HG03558 (cell line): ENCODE measurements around the gene KIF9.
"Not testable (repeated sequence)": the region's sequence is repeated elsewhere in the genome, so short reads cannot be mapped to it uniquely, and the experiment has no call there.

Experiments used
- ATAC-seq: cut with Tn5 transposase; IDR thresholded peaks from one replicate; pipeline ENCODE4 v1.9.1; 2021; ENCODE audit warnings: moderate number of reproducible peaks; ENCODE audit not compliant: unreplicated experiment; ENCODE audit errors: extremely low read depth

The KIF9 gene

DNA sequence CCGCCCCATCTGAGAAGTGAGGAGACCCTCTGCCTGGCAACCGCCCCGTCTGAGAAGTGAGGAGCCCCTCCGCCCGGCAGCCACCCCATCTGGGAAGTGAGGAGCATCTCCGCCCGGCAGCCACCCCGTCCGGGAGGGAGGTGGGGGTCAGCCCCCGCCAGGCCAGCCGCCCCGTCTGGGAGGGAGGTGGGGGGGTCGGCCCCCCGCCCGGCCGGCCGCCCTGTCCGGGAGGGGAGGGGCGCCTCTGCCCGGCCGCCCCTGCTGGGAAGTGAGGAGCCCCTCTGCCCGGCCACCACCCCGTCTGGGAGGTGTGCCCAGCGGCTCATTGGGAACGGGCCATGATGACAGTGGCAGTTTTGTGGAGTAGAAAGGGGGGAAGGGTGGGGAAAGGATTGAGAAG is 26.3 kb downstream of the KIF9 start:
- not testable (repeated sequence) for ATAC-seq

GRCh38 chr3:47251689-47252088 is 30.9 kb downstream of the KIF9 start:
- no peak for ATAC-seq

DNA sequence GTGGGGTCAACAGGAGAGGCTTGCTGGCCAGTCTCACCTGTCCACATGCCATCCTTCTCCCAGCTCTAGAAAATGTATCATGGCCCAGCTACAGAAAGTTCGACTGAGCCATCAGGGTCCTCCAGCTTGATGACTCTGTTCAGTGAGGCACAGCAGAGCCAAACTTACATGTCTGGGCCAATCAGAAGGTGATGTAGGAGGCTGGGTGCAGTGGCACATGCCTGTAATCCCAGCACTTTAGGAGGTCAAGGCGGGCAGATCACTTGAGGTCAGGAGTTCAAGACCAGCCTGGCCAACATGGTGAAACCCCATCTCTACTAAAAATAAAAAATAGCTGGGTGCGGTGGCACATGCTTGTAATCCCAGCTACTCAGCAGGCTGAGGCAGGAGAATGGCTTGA is 31.5 kb downstream of the KIF9 start:
- ATAC-seq, result not testable (repeated sequence)

DNA sequence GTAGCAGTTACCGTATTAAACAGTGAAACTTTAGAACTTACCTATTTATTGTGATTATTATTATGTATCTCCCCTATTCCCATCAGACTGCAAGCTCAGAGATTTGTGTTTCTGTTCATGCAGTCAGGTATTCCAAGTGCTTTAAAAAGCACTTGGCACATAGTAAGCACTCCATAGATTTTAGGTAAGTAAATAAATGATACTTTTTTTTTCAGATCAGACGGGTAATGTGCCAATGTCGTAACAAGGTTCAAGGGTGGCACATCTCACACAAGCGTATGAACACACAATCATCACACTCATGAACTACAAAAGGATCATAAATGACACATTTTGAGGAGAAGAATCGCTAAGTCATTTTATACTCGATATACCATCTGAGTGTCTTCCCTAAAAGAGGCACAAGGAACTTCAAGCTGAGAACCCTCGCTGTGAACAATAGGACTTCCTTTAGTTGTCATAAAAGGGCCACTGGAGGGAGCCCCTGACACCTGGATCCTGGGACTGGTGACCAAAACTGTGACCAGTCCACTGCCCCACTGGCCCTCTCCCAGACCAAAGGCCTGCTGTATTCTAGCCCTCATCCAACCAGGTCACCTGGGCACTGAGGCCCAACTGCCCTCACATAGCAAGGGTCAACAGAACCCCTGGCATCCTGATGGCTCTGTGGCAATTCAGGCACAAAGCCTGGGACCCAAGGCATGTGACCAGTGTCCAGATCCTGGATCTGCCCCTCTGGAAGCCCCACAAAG is 32.1 kb downstream of the KIF9 start:
- ATAC-seq, result no peak

DNA sequence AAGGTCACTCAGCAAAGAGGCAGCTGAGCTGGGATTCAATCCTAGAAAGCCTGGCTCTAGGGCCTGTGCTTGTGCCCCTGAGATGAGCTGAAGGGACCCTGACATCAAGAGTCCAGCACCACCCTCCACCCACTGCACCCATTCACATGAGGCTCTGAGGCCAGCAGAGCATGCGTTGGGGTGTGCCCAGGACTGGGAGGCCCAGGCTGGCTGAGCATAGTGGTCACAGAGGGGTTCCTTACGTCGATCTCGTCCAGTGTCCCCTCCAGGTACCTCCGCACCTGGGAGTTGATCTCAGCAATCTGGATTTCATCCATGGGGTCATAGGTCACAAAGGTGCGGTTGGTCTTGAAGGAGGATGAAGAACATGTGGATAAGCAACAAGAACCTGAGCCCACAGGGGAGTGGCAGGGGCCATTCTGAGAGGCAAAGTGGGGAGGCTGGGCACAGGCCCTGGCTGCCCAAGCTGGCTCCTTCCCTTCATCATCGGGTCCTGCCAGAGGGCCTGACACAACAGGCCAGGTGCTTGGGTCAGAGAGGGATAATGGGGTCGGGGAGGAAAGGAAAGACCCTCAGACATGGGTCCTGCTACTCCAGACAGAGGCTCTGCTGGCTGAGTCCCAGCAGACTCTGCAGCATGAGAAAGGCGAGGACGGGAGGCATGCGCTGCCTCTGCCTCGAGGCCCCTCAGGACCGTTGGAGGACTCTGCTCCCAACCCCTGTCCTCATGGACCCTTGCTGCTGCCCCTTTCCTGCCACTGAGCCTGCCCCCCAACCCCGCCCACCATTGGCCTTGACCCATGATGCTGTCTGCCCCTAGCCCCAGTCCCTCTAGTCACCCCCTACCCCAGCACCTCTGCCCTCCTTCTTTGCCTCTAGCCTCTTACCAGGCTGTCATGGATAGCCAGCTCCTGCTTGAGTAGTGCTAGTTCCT is 35.2 kb downstream of the KIF9 start:
- ATAC-seq, result no peak

DNA sequence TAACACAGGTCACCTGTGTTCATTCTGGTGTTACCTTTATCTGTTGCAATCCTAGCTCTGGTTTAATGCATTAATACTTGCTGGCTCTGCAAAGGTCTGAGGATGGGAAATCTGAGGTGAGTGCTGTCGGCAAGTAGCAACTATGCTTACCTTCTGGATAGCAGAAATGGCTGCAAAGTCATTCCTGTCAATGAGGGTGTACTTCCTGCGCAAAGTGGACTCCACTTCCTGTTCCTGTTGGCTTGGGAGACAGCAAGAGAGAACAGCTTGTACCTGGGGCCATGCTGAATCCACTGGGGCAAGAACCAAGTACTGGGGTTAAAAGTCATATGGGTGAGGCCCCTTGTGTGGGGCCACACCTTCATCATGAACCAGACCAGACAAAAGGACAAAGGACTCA is 37.3 kb downstream of the KIF9 start:
- no peak for ATAC-seq

DNA sequence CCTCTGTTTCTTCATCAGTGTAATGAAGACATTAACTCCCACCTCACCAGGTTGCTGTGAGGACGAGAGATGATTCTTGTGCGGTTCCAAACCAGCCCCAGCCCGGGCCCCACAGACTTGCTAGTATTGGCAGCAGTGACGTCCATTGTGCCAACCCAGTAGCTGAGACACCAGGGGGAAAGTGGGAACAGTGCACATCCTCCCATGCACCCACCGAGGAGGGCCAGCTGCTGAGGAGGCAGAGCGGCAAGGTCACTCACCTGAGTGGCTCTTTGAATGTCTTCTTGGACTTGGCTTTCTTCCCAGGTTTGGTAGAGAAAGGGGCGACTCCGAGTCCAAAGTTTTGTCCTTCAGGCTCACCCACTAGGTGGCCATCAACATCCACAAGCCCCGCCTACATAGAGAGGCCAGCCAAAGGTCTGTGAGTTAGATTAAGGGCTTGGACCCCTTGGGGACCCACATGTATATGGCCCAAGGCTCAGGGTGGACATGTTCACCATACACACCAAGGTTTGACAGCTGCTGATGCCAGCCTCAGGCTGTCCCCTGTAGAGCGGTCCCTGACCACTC is 38.0 kb downstream of the KIF9 start:
- no peak for ATAC-seq

DNA sequence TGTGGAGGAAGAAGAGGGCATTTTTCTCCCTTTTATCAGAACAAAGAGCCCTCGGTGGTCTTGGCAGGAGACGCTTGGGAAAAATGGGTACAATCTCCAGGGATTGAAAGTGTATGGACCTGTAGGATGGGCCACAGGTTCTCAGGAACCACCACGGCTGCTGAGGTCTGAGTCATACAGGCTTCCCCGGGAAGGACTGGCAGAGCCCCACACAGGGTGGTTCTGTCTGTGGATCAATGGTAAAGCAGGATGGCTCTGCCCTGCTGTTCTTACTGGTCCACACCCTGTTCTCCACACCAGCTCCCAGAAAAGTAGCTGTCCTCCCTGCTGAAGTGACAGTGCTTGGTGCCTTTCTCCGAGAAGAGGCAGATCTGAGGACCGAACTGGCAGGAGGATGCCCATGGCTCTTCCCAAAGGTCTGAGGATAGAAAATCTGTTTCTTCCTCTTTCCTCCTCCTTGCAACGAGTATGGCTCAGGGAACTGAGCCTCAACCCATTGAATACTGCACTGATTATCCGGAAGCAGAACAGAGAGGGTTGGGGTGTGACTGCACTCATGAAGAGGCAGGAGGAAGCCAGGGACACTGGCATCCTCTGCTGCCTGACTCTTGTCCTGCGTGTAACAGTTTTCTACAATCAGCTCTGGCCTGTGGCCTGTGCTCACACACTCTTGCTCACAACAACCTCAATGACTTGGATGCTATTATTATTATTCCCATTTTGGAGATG is 39.0 kb downstream of the KIF9 start:
- ATAC-seq, result no peak

GRCh38 chr3:47239929-47240328 is 42.7 kb downstream of the KIF9 start:
- ATAC-seq, result no peak

- ATAC-seq, result no peak
Observed at GRCh38 chr3:47238017-47238416, 44.6 kb downstream of the KIF9 start.

DNA sequence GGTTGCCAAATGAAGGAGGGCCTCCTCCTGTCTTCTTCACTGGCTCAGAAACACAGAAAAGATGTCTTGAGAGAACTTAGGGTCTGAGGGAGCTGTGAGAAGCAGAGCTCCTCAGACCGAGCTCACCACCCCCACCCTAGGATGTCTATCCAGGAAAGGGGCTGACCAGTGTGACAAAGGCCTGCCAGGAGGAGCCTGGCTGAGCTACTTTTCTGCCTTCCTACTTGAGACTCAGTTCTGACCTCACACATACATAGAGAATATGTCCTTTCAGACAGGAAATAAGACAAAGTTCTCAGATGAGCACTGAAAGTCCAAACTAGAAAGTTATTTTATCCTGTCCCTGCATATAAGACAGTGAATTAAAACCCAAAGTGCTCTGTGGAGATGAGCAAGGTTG is 54.5 kb downstream of the KIF9 start:
- no peak for ATAC-seq

GRCh38 chr3:47227678-47228077 is 54.9 kb downstream of the KIF9 start:
- no peak for ATAC-seq

GRCh38 chr3:47225310-47225906 is 57.2 kb downstream of the KIF9 start:
- no peak for ATAC-seq

DNA sequence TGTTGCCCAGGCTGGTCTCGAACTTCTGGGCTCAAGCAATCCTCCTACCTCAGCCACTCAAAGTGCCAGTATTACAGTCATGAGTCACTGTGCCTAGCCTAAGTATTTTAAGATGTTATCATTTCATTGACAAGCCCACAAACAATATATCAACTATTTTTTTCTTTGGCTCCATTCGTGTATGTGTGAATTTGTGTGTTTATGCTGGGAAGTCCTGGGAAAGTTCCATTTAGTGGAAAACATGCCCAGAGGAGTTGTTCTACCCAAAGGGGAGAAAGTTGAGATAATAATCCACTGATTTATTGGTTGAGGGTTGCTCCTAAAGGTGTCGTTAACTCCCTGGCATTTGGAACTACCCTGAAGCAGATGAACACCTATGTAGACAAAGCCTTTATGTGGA is 58.8 kb downstream of the KIF9 start:
- no peak for ATAC-seq

- no peak for ATAC-seq
Observed at GRCh38 chr3:47221798-47222197, 60.8 kb downstream of the KIF9 start.

DNA sequence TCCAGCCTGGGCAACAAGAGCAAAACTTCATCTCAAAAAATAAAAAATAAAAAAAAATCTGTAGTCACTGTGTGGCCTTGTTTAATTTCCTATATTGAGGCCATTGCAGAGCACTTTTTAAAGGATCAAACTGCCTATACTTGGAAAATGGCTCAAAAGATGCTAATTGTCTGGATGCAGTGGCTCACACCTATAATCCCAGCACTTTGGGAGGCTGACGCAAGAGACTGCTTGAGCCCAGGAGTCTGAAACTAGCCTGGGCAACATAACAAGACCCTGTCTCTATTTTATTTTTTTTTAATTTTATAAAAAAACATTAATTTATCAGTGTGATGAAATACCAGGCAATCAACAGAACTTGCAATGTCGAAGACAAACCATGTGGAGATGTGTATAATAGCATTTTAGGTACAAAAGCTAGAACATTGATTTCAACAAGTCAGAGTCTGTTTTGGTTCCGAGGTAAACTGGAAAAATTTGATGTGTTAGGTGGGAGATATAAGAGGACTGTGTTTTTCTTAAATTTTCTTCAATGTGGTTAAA is 71.7 kb downstream of the KIF9 start:
- no peak for ATAC-seq

DNA sequence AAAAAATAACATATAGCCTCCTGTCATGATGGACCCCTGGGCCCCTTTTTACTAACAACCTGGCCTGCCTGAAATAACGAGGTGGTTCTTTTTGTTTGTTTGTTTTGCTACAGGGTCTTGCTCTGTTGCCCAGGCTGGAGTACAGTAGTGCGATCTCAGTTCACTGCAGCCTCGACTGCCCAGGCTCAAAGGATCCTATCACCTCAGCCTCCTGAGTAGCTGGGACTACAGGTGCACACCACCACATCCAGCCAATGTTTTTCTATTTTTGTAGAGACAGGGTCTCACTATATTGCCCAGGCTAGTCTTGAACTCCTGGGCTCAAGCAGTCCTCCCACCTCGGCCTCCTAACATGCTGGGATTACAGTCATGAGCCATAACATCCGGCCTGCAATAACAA is 76.6 kb downstream of the KIF9 start:
- ATAC-seq, result not testable (repeated sequence)

DNA sequence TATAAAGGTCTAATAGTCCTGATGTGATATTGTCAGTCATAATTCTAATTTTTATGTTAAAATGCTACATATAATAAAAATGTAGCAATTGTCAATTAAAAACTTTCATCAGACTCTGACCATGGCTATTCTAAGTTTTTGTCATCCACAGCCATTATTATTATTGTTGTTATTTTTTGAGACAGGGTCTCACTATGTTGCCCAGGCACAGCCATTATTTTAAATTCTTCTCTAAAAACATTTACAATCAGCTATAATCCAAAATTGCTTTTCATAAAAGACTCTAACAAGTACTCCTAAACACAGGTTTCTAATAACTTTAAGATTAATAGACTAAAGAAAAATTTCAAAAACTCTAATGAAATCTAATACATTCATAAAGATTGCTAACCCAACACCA is 77.7 kb downstream of the KIF9 start:
- ATAC-seq, result no peak

DNA sequence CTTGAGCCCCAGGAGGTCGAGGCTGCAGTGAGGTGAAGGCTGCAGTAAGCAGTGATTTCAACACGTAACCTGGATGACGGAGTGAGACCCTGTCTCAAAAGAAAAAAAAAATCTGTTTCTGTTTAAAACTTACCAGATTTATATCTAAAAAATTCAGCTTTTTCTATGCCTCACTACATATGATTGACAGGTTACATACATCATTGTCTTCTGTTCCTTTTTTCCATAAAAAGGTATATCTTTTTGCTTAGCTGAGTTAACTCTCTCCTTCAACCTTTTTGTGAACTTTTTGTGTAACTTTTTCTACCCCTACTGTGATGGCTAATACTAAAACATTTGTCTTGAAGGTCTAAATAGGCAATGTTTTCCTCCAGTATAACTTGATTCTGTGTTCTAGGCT is 80.1 kb downstream of the KIF9 start:
- ATAC-seq, result no peak

DNA sequence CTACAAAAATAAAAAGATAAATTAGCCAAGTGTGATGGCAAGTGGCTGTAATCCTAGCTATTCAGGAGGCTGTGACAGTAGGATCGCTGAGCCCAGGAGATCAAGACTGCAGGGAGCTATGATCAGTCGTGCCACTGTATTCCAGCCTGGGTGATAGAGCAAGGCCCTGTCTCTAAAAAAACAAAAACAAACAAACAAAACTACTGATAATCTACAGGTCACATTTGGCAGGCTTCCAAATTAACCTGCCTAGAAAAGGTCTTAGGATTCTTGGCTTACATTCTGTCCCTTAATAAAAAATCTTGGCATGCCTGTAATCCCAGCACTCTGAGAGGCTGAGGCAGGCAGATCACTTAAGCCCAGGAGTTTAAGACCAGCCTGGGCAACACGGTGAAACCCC is 85.3 kb downstream of the KIF9 start:
- no peak for ATAC-seq
